CD4-positive, alpha-beta T cell treated with Interleukin-15 for 4 hours (primary cell): ENCODE data around the gene XPC.

Experiments used
- DNase-seq: peaks from one replicate; pipeline ENCODE4 v3.0.0-alpha.2; 2020; ENCODE audit warnings: low spot score

The XPC gene

DNA sequence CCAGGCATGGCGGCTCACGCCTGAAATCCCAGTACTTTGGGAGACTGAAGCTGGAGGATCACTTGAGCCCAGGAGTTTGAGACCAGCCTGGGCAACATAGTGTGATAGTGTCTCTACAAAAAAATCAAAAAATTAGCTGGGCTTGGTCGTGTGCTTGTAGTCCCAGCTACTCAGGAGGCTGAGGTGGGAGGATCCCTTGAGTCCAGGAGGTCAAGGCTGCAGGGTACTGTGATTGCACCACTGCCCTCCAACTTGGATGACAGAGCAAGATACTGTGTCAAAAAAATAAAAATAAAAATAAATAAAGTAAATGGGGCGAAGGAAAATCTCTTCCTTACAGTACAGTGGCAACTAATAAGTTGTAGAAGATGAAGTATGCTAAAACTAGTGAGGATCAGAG, 29.8 kb upstream of the XPC start:
- DNase-seq = no peak

DNA sequence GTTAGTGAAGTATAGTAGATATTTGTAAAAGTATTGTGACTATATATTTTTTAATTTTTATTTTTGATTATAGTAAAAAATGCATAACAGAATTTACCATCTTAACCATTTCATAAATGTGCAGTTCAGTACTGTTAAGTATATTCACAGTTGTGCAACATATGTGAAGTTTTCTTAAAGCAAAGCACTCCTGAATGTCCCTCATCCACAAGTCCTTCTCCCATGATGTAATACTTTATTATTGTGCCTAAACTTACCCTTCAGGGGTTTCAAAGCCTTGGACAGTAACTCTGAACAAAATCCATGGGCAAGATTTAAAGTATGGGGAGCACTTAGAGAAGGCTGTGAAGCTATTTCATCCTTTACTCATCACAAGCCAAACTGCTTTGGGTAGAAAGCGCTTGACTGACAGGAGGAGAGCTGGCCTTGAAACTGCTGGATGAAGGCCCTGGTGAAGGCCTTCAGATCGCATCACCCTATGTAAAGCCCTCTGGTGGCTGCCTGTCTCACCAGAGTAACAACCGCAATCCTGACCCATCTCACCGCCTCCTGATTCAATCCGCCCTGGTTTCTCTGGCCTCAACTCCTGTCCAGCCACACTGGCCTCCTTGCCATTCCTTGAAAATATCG, 28.3 kb upstream of the XPC start:
- no peak for DNase-seq

DNA sequence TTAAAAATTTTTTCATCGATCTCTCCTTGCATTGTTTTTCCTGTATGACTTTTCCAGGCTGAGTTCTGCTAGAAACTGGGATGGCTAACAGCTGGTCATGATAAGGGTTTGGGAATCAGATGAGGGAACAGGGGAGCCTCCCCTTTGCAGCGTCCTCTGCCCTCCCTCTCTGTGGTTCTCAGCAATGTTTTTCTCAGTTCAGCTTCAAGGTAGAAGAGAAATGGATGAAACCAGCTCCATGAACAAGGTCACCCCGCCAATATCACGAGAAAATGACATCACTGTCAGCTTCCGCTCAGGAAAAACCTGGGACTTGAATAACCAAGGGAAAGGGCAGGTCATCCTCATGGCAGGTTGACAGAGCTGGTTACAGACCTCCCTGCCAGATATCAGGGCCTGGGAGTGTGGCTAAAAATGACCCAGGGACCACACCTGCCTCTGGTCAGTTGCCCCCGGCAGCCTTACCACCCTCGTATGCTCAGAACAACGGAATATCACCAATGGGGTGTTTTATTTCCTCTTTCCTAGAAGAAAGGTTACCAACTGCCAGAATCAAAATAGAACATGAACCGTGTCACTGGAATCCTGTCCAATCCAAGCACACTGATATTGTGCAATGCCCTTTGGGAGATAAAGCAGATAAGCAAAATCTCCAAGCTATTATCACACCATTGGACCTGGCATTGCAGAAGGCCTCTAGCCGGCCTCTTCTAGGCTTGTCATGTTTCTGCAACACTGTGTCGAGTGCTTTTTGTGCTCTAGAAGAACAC, 26.3 kb upstream of the XPC start:
- no peak for DNase-seq

DNA sequence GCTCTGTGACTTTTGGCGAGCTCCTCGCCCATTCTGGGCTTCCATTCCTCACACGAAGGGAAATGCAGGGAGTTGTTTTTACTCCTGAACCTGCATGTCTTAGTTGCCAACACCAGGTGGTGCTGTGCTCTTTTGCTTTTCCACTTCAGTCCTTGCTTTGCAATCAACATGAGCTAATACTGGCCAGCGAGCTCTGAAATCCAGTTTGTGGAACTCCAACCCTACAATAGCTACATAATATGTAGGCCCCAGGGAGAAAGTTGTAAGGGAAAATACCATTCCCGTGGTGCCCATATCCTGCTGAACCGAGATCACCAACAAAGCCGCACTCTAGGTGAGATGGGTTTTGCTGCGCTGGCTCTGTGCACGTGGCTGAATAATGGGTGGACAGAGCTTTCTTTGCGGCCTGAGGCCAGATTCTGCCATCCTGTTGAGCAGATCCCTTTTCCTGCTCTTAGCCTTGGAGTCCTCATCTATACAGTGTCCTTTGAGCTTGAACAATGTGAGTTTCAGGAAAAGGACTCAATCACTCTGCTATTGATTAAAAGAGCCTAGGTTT, 25.2 kb upstream of the XPC start:
- DNase-seq = peak; percentile 48

DNA sequence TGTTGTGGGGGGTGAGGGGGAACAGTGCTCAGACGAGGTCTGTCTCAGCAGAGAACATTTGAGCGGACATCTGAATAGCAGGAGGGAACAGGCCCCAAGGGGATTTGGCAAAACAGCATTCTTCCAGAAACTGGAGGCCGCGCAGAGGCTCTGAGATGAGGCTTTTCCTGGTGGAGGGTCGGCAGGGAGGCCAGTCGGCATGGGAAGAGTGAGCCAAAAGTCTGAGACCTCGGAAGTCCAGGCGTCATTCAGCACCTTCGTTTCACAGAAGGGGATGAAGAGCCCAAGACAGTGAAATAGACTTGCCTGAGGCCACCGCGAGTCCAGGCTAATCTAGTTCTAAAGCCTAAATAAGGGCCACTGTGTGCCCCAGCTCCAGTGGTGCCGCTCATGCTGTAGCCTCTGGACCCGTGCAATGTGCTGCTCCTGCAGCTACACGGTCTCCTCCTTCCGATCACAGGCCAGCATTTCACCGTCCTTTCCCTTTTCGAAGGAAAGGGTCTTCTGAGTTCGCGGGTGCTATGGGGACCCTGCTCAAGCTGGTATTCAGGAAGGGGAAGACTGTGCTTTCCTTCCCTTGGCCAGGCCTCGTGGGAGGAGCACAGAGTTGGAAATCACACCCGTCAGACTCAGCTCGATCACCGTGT, 24.6 kb upstream of the XPC start:
- no peak for DNase-seq

DNA sequence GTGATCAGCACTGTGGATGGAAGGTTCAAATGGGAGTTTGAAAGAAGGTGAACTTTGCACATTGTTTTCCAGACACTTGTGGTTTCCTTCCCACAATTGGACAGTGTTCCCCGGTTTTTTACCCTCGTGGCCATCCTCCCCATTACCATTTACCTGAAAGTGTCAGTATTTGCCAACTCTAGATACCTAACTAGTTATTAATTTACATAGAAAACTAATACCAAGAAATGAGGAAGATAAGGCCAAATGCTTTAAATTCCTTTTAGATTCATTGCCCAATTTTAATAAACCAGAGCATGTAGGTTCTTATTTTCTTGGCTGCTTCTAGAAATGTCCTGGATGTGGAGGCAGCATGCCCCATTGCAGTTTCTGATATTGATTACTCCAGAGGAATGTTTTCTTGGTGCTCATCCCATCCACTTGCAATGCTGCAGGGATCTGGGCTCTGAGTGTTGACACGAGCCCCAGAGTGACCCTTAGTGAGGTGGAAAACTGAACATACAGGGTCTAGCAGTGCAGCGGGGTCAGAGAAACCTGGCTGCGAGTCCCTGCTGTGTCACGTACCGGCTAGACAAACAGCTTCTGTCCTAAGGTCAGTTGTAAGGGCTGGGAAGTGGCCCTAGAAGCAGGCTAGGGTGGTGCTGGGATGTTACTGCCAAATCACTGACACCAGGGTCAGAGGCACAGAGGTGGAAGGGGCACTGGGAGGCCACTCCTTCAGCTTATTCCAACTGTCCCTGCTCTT, 23.7 kb upstream of the XPC start:
- no peak for DNase-seq

DNA sequence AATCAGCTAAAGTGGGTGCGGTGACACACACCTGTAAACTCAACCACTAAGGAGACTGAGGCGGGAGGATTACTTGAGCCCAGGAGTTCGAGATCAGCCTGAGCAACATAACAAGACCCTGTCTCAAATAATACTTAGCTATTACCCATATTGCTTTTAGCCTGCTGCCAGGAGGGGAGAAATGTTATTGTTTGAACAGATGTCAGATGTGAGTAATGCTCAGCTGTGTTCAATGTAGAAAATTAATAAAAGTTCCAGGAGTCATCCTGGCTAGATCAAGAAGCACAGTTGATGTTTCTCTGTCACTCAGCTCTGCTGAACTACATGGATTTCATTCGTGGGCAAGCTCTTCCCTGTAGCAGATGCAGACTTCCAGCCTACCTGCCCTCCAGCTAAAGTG, 22.4 kb upstream of the XPC start:
- no peak for DNase-seq

DNA sequence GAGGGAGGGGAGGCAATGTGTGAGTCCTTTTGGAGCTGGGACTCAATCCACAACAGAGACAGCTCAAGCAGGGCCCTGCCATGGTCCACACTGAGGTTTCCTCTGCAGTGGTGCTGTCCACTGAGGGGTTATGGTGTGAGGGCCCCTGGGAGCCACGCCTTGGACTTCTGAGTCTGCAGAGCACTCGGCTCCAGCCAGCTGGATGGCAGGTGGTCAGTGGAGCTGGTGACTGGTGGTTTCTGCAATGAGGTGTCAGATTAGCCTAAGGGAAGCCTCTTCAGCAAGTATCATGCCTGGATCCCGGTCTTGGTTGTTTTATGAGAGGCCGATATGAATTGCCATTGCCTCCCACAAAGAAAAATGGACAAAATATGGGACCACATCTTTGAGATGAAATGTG, 21.9 kb upstream of the XPC start:
- DNase-seq = no peak

DNA sequence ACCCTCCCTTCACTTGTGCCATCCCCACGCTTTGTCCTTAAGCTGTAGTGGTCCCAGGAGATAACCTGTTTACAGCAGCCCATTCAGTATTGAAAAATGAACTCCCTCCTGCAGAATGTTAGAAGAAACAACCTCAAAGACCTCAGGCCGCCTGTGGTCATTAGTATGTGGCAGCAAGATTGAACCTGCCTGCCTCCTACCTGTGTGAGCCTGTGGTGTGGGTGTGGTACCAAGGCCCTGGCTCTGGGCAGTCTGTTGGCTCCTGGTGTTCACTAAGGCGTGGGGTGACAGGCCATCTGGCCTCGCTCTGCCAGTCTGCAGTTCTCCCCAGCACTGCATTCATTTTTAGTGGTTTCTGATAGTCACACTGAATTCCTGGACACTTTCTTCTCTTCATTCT, 21.2 kb upstream of the XPC start:
- DNase-seq = no peak

DNA sequence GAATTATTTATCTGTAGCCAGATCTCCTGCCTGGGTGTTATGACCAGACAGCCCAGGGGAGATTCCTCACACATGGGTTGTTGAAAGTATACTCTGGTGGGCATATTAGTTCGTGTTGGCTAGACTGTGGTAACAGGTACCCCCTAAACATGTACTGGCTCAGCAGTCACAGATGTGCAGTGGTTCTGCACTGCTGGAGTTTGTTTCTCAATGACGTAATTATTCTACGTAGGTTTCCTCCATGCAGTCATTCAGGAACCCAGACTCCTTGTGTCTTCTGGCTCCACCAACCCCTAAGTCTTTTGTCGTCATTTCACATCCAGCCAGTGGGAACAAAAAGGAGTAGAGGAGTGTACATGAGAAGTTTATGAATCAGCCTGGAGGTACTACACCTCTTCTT, 16.5 kb upstream of the XPC start:
- no peak for DNase-seq

DNA sequence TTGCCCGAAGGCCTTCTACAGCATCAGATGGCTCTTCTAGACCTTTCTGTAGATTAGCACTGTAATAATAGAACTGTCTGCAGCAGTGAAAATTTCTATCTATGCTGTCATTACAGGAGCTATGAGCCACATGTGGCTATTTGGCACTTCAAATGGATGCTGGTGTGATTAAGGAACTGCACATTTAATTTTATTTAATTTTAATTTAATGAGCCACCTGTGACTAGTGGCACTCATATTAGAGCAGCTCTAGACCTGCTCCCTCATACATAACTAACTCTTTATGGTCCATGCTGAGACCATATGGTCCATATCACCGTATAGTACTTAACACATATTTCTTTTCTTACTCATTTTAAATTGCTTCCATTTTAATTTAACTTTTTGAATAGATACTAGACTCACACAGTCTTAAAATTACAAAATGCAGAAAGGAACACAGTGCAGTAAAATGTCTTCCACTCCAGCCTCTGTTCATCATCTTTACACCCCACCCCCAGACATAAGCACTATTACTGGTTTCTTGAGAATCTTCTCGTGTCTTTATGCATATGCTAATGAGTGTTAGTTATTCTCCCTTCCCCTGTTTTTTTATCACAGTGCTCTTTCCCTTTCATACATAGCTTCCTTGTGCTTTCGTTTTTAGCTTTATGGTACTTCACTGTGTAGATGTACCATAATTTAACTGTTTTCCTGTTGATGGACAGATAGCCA, 9.8 kb upstream of the XPC start:
- no peak for DNase-seq

DNA sequence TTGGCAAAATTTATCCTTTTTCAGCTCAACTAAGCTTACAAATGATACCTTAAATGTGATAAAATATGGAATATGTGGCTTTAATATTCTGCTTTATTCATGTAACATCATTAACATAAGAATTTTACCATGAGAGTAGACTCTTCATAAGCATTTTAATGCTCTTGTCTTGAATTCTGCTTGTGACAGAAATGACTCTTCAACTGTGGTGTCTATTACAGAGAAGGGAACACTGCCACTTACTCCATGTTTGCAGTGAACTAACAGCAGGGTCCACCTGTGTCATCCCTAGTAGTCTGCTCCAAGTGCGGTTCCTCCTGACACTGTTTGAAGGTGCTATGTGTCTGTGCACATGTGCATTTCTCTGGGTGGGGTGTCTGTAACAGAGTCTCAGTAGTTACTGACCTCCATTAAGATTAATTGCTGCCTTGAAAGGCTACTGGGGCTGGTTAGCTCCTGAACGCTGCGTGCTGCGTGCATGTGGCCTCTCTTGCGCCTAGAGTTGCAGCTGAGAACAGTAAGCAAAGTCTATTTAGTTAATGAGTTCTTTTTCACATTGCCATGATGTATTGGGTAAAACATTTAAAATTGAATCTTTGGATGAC, 8.6 kb upstream of the XPC start:
- no peak for DNase-seq

DNA sequence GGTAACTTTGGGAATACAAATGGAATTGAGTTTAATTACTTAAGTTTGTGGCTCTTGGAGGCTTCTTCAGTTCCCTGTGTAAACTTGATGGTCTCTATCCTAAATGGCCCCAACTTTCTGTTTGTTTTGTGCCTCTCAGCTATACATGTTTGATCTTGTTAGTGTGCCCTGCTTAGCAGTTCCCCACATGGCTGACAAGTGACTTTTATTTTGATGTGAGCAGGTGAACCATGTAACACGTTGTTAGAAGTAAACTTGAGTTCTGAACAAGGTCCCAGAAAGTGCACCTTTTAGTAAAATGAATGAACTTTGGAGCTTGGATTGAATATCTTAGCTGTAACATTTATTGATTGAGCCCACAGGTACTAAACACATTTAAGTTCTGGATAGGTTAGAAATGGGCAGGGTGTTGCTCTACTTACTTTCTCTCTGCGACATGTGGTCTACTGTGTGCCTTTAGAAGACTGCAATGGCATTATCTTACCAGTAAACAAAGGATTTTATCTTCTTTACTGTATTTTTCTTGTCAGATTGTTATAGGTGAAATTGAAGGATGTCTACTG, 4.7 kb upstream of the XPC start:
- DNase-seq = no peak

DNA sequence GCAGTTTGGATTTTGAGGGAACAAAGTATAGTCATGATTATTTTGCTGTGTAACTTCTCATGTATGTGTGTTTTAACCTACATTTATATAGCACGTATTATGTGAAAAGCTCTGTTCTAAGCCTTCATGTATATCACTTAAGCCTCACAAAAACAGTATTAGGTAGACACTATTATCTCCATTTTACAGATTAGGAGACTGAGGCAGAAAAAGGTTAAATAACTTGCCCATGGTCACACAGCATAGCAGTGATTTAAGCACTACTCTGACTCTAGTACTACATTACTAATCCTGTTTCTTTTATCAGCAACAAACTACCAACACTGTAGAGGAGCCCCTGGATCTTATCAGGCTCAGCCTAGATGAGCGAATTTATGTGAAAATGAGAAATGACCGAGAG, 2.9 kb upstream of the XPC start:
- DNase-seq = no peak

DNA sequence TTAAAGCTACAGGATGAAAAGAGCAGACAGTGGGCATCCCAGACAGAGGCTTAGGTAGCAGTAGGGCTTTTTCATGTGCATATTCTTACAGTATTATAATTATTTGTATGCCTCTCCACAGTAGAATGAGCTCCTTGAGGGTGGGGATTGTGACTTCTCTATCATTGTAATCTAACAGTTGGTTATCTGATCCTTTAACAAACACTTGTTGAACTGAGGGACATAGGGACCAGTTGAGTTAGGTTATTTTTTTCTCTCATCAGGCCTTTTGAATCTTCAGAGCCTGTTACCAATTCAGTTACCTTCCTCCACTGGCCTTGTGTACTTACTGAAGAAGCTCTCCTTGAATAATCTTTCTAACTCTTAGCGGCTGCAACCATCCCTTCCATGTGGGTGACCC, 1.4 kb upstream of the XPC start:
- no peak for DNase-seq

DNA sequence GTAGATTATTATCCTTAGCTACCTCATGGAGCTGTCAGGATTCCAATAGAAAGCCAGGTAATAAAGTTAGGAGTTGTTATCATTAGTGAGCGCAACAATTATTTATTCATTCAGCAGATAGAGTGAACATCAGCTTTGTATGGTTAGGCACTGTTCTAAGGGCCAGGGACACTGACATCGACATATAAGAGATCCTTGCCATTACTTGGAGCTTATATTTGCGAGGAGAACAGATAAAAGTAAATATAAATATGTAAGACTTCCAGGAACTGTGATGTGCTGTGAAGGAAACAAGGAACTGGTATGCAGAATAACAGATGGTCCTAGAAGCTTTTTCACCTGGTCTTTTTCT, 689 bp upstream of the XPC start:
- no peak for DNase-seq

DNA sequence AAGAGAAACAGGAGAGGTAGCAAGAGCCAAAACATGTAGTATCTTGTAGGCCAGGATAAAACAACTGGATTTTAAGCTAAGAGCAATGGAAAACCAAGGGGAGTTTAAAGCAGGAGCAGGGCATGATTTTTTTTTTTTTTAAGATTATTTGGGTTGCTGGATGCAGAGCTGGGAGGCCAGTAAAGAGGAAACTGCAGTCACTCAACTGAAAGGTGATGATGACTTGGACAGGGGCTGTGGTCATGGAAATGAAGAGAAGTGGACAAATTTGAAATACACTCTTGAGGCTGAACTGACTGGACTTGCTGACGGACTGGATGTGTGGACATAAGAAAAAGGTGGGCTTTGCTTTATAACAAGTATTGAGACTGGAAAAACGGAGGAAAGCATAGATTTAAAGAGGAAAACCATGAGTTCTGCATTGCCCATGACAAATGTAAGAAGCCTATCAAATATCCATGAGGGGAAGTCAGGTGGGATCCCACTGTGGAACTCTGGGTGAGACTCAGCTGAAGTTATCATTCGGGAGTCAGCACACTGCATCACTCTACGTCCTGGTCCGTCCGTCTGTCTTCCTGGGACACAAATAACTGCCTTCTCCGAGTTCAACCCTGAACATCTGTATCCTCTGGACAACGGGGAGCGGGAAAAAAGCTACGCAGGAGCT, 688 bp downstream of the XPC start:
- no peak for DNase-seq

DNA sequence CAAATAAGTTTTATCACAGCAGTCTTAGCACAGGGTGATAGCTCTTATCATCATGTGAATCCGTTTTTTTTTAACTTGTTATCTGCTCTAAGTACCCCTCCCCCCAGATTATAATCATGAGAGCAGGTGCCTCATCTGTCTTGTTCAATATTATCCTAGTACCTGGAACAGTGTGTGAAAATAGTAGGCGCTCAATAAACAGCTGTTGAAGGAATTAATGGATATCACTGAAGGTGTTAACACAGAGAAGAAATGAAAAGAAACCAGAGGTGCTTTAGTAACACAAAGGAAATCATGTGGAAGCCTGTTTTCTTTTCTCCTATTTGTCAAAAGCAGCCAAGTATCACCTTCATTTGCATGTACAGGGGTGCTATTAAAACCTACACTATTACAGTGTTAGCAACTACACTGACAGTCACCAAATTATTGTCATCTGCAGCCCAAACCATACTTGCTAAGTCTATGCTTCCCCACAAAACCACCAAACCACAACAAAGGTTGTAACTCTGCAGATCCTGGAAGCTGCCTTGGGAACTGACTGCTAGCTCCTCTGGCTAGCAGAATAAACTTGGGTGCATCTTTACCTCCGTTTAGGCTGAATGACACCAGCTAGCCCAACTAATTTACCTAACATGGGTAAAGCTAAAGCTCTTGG, 2.9 kb downstream of the XPC start:
- peak; percentile 85 for DNase-seq

DNA sequence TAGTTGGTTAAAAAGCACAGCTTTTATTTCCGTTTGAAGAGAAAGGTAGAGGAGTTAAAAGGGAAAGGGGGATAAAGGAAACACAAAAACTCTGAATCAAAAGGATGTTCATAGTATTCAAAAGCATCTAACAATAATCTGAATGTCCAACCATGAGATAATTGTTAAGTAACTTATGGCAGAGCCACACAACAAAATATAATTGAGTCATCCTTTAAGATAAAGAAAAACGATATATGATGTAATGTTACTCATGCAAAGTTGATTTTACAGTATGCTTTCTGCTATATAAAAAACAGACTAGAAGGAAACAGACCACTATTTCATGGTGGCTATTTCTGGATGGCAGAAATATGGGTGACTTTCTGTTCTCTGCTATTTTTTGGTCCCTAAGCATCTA, 3.9 kb downstream of the XPC start:
- no peak for DNase-seq

DNA sequence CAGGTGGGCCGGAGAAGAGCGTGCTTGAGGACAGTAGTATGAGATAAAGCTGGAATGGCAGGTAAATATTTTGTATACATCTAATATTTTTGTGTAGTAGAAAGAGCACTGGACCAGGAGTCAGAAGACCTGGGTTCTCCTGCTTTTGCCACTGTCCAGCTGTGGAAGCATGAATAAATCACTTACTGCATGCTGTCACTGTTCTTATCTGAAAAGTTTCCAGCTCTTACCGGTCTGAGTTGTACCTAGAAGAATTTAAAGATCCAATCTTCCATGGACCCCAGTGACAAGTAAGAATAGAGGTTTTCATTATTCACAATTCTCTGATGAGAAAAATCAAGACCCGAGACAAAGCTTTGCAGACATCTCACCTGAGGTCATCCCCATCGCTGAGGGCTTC, 5.9 kb downstream of the XPC start:
- no peak for DNase-seq
